Measurements from ENCODE around the gene GRN.
"Not testable (repeated sequence)": the region's sequence is repeated elsewhere in the genome, so short reads cannot be mapped to it uniquely, and the experiment has no call there.

Gene GRN

GRCh38 chr17:44346064-44346844 lies 1.2 kb downstream of the GRN start:
- DNase-seq (ENCODE audit: low spot score): no peak

- DNase-seq (ENCODE audit: low spot score): not testable (repeated sequence)
These were observed 2.3 kb downstream of the GRN start for GRCh38 chr17:44347206-44348055.

GRCh38 chr17:44348234-44348987 lies 3.3 kb downstream of the GRN start:
- DNase-seq (ENCODE audit: low spot score): no peak

- no peak for DNase-seq (ENCODE audit: low spot score)
These were observed 3.9 kb downstream of the GRN start for GRCh38 chr17:44348988-44349364.

GRCh38 chr17:44349553-44350070 lies 4.5 kb downstream of the GRN start:
- no peak for DNase-seq (ENCODE audit: low spot score)

- peak; percentile 47 for DNase-seq (ENCODE audit: low spot score)
These were observed 5.7 kb downstream of the GRN start for GRCh38 chr17:44350733-44351226.

- no peak for DNase-seq (ENCODE audit: low spot score)
These were observed 6.4 kb downstream of the GRN start for GRCh38 chr17:44351464-44351863.

- no peak for DNase-seq (ENCODE audit: low spot score)
These were observed 7.1 kb downstream of the GRN start for GRCh38 chr17:44351961-44352827.

GRCh38 chr17:44352828-44353671 lies 7.9 kb downstream of the GRN start:
- no peak for DNase-seq (ENCODE audit: low spot score)

GRCh38 chr17:44353672-44354331 lies 8.7 kb downstream of the GRN start:
- DNase-seq (ENCODE audit: low spot score): no peak

- no peak for DNase-seq (ENCODE audit: low spot score)
These were observed 9.8 kb downstream of the GRN start for GRCh38 chr17:44354582-44355561.

- DNase-seq (ENCODE audit: low spot score): no peak
These were observed 10.6 kb downstream of the GRN start for GRCh38 chr17:44355642-44356099.

- no peak for DNase-seq (ENCODE audit: low spot score)
These were observed 11.1 kb downstream of the GRN start for GRCh38 chr17:44356241-44356640.

- DNase-seq (ENCODE audit: low spot score): no peak
These were observed 13.0 kb downstream of the GRN start for GRCh38 chr17:44358066-44358465.

- no peak for DNase-seq (ENCODE audit: low spot score)
These were observed 13.9 kb downstream of the GRN start for GRCh38 chr17:44359006-44359405.

GRCh38 chr17:44359458-44360143 lies 14.5 kb downstream of the GRN start:
- DNase-seq (ENCODE audit: low spot score): no peak

- no peak for DNase-seq (ENCODE audit: low spot score)
These were observed 15.0 kb downstream of the GRN start for GRCh38 chr17:44360144-44360533.

- no peak for DNase-seq (ENCODE audit: low spot score)
These were observed 15.7 kb downstream of the GRN start for GRCh38 chr17:44360826-44361225.
